Neuronal stem cell (in vitro differentiated cells): Measurements from ENCODE around the gene ACSM6.

Experiments
- DNase-seq: peaks from one replicate; pipeline ENCODE4 v3.0.0-alpha.2; 2013; ENCODE audit warnings: low spot score
- H2AFZ ChIP-seq: one replicate; pipeline ENCODE4 v1.6.1; 2013; ENCODE audit warnings: mild to moderate bottlenecking, low read length, inconsistent platforms
- H2AK5ac ChIP-seq: 2 replicates; pipeline ENCODE4 v1.6.1; 2013; ENCODE audit warnings: low read depth, mild to moderate bottlenecking, inconsistent platforms, low read length, moderate library complexity, mixed read lengths
- H2BK120ac ChIP-seq: 2 replicates; pipeline ENCODE4 v1.6.1; 2013; ENCODE audit warnings: low read depth, mild to moderate bottlenecking, inconsistent platforms, low read length, moderate library complexity, mixed read lengths
- H2BK12ac ChIP-seq: one replicate; pipeline ENCODE4 v1.6.1; 2013; ENCODE audit warnings: low read length, inconsistent platforms
- H2BK15ac ChIP-seq: 2 replicates; pipeline ENCODE4 v1.6.1; 2013; ENCODE audit warnings: mild to moderate bottlenecking, low read length, inconsistent platforms, mixed read lengths
- H2BK5ac ChIP-seq: one replicate; pipeline ENCODE4 v1.6.1; 2013; ENCODE audit warnings: inconsistent platforms, mild to moderate bottlenecking, low read length, moderate library complexity
- H3K14ac ChIP-seq: one replicate; pipeline ENCODE4 v1.6.1; 2013; ENCODE audit warnings: low read length, inconsistent platforms
- H3K18ac ChIP-seq: 2 replicates; pipeline ENCODE4 v1.6.1; 2013; ENCODE audit warnings: low read length, inconsistent platforms
- H3K23ac ChIP-seq: 2 replicates; pipeline ENCODE4 v1.6.1; 2013; ENCODE audit warnings: low read depth, mild to moderate bottlenecking, mixed read lengths, low read length, inconsistent platforms; ENCODE audit not compliant: poor library complexity
- H3K27ac ChIP-seq: replicated peaks from 3 replicates; pipeline ENCODE4 v1.5.1; 2013; ENCODE audit warnings: low read length, inconsistent platforms
- H3K27me3 ChIP-seq, 3 experiments: 2 replicates each; pipeline ENCODE4 v1.6.1; 2013; ENCODE audit warnings: low read length in 3 of 3, mild to moderate bottlenecking in 2 of 3, inconsistent platforms in 1 of 3, low read depth in 1 of 3, mixed read lengths in 1 of 3, moderate library complexity in 1 of 3; ENCODE audit not compliant: control insufficient read depth in 3 of 3, insufficient read depth in 3 of 3
- H3K36me3 ChIP-seq, 2 donors: replicated peaks in 1 of 2; 2 replicates each; pipeline ENCODE4 v1.6.1; 2013; ENCODE audit warnings: low read length in 2 of 2; ENCODE audit not compliant: control insufficient read depth in 2 of 2, insufficient read depth in 2 of 2
- H3K4ac ChIP-seq: 2 replicates; pipeline ENCODE4 v1.6.1; 2013; ENCODE audit warnings: inconsistent platforms, mild to moderate bottlenecking, low read length, moderate library complexity
- H3K4me1 ChIP-seq, 2 donors: 1 replicate in 1 of 2; 2 replicates in 1 of 2; pipeline ENCODE4 v1.6.1; 2013; ENCODE audit warnings: low read length in 2 of 2, low read depth in 1 of 2; ENCODE audit not compliant: control insufficient read depth in 2 of 2, insufficient read depth in 1 of 2
- H3K4me2 ChIP-seq: one replicate; pipeline ENCODE4 v1.6.1; 2013; ENCODE audit warnings: mild to moderate bottlenecking, low read length, inconsistent platforms; ENCODE audit not compliant: insufficient read depth, poor library complexity, severe bottlenecking
- H3K4me3 ChIP-seq, 2 donors: 2 replicates each; pipeline ENCODE4 v1.5.1; 2013; ENCODE audit warnings: low read length in 2 of 2, mild to moderate bottlenecking in 2 of 2, inconsistent platforms in 1 of 2, moderate library complexity in 1 of 2
- H3K79me1 ChIP-seq: one replicate; pipeline ENCODE4 v1.6.1; 2013; ENCODE audit warnings: low read depth, mild to moderate bottlenecking, inconsistent platforms, low read length, moderate library complexity
- H3K9ac ChIP-seq: one replicate; pipeline ENCODE4 v1.6.1; 2013; ENCODE audit warnings: mild to moderate bottlenecking, low read depth, low read length, inconsistent platforms; ENCODE audit not compliant: poor library complexity
- H3K9me3 ChIP-seq, 2 donors: replicated peaks in 1 of 2; 2 replicates each; pipeline versions ENCODE3 to v1.6.1; 2013; ENCODE audit warnings: low read length in 2 of 2, mild to moderate bottlenecking in 2 of 2, inconsistent platforms in 1 of 2, low read depth in 1 of 2, mixed read lengths in 1 of 2, moderate library complexity in 1 of 2; ENCODE audit not compliant: control insufficient read depth in 2 of 2, insufficient read depth in 1 of 2
- H4K8ac ChIP-seq: one replicate; pipeline ENCODE4 v1.6.1; 2013; ENCODE audit warnings: low read depth, mild to moderate bottlenecking, inconsistent platforms, low read length, moderate library complexity
- H4K91ac ChIP-seq: one replicate; pipeline ENCODE4 v1.6.1; 2013; ENCODE audit warnings: low read length, low read depth, mild to moderate bottlenecking, inconsistent platforms; ENCODE audit not compliant: poor library complexity
- WGBS, 2 donors: extraction: QIAGEN DNeasy Blood & Tissue Kit; methylation state at CpG; one replicate each; pipeline ENCODE4 v1.1.7; 2013; ENCODE audit warnings: missing lambda C conversion rate in 2 of 2, mixed read lengths in 1 of 2; ENCODE audit not compliant: insufficient read length in 2 of 2, insufficient replicate concordance in 1 of 2; ENCODE audit errors: extremely low coverage in 2 of 2; 5-methylcytosine and 5-hydroxymethylcytosine counted together

ACSM6 gene

GRCh38 chr10:95171336-95171735 lies 22.7 kb upstream of the ACSM6 start:
- Histone ChIP-seq H2BK5ac (no peak overlapping the region), H3K14ac (no peak overlapping the region), H2AK5ac (no peak overlapping the region), H3K4ac (no peak overlapping the region), H2BK12ac (no peak overlapping the region), H3K9me3 (no peaks in the 10 kb centered on the region), H3K27ac (no peak overlapping the region), H3K18ac (no peak overlapping the region), H3K4me3 (no peak overlapping the region), H3K36me3 (no peaks in the 10 kb centered on the region), H2BK15ac (no peak overlapping the region), H3K79me1 (peaks cover 2% of the 10 kb centered on the region), H3K9ac (no peak overlapping the region), H3K4me1 (no peaks in the 10 kb centered on the region), H3K4me2 (no peak overlapping the region), H3K23ac (no peak overlapping the region), H3K27me3 (no peaks in the 10 kb centered on the region), H4K91ac (no peak overlapping the region), H4K8ac (no peak overlapping the region), H2BK120ac (no peak overlapping the region), H2AFZ (no peak overlapping the region)
- no peak for DNase-seq
- WGBS, 2 donors: no CpG with 5 or more reads among the region's 3 CpGs

DNA sequence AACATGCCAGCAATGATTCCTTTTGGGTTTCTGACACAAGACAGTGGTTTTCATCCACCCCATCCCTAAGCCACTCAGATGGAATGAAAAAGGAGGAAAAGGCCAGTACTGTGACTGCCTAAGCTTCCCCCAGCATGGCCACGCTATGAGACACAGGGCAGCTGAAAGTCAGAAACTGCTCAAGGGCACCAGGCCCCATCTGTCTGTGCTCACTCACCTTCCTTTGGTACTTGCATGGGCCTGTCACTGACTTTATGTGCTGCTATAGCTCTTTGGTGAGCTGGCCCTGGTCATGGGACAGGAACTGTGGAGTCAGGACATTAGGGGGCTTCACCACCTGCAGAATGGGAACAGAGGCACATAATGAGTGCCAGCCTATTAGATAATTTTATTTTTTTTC lies 21.2 kb upstream of the ACSM6 start:
- no peak overlapping the region for H3K4me2 ChIP-seq
- H3K4me1 ChIP-seq: no peaks in the 10 kb centered on the region
- no CpG with 5 or more reads among the region's 1 CpG for WGBS, 2 donors
- H3K18ac ChIP-seq: no peak overlapping the region
- no peak overlapping the region for H2AK5ac ChIP-seq
- no peaks in the 10 kb centered on the region for H3K36me3 ChIP-seq
- no peak overlapping the region for H2AFZ ChIP-seq
- H3K23ac ChIP-seq: no peak overlapping the region
- H3K27me3 ChIP-seq: no peaks in the 10 kb centered on the region
- no peak overlapping the region for H2BK12ac ChIP-seq
- no peak overlapping the region for H2BK5ac ChIP-seq
- peak overlapping the region; percentile 30 for H3K9ac ChIP-seq
- H4K91ac ChIP-seq: no peak overlapping the region
- no peaks in the 10 kb centered on the region for H3K9me3 ChIP-seq
- H3K27ac ChIP-seq: no peak overlapping the region
- no peak overlapping the region for H3K4me3 ChIP-seq
- no peak for DNase-seq
- H4K8ac ChIP-seq: no peak overlapping the region
- no peak overlapping the region for H3K14ac ChIP-seq
- peaks cover 2% of the 10 kb centered on the region for H3K79me1 ChIP-seq
- H2BK120ac ChIP-seq: no peak overlapping the region
- peak overlapping the region; percentile 64 for H2BK15ac ChIP-seq
- H3K4ac ChIP-seq: no peak overlapping the region

DNA sequence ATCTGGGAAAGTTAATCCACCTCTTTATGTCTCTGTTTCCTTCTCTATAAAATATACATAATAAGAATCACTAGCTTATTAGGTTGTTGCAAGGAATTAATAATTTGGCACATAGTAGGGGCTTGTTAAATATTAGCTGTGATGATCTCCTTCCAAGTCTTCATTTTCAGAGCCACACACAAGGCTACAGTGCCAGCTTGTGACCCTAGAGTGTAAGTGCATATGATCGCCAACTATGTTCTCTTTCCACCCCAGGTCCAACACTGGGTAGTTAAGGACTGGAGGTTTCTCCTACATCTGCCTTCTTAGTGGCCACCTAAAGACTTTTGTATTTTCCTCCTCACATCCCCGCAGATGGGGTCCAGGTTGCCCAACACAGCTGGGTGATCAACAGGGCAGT lies 17.9 kb upstream of the ACSM6 start:
- Histone ChIP-seq H2BK15ac (no peak overlapping the region), H3K9ac (no peak overlapping the region), H2BK120ac (no peak overlapping the region), H2AFZ (no peak overlapping the region), H3K27ac (no peak overlapping the region), H2AK5ac (no peak overlapping the region), H3K9me3 (no peaks in the 10 kb centered on the region), H3K14ac (no peak overlapping the region), H4K8ac (no peak overlapping the region), H2BK12ac (no peak overlapping the region), H3K23ac (no peak overlapping the region), H3K18ac (no peak overlapping the region), H3K27me3 (peaks cover 0 to 3% (median 0%) of the 10 kb centered on the region in 3 experiments), H3K4me3 (no peak overlapping the region), H3K4me1 (no peaks in the 10 kb centered on the region), H3K4me2 (no peak overlapping the region), H3K36me3 (no peaks in the 10 kb centered on the region), H2BK5ac (no peak overlapping the region), H4K91ac (no peak overlapping the region), H3K79me1 (peaks cover 2% of the 10 kb centered on the region), H3K4ac (no peak overlapping the region)
- WGBS, 2 donors: no CpG with 5 or more reads among the region's 2 CpGs
- DNase-seq: no peak

DNA sequence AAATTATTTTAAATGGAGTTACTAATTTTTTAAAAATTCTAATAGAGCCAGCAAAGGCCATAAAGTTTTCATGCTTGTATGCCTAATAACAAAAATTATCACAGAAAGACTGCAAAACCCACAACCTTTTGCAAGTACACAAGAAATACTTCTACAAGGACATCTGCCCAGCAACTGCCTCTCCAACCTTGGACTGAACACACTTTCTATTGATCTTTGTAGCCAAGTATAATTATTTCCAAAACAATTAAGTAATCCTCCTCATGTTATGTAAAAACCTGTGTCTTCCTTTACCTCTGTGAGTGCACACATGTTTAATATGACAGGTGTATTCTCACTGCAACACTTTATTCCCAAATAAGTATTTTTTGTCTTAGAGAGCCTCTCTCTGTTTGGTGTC lies 16.6 kb upstream of the ACSM6 start:
- Histone ChIP-seq H3K4ac (no peak overlapping the region), H2AK5ac (no peak overlapping the region), H3K4me2 (no peak overlapping the region), H3K4me1 (no peaks in the 10 kb centered on the region), H2BK15ac (no peak overlapping the region), H3K9ac (no peak overlapping the region), H3K36me3 (no peaks in the 10 kb centered on the region), H2BK120ac (no peak overlapping the region), H3K14ac (no peak overlapping the region), H3K27ac (no peak overlapping the region), H3K79me1 (peaks cover 2% of the 10 kb centered on the region), H4K91ac (no peak overlapping the region), H2BK5ac (no peak overlapping the region), H3K18ac (no peak overlapping the region), H2AFZ (no peak overlapping the region), H3K9me3 (no peaks in the 10 kb centered on the region), H4K8ac (no peak overlapping the region), H2BK12ac (no peak overlapping the region), H3K27me3 (peaks cover 0 to 13% (median 0%) of the 10 kb centered on the region in 3 experiments), H3K4me3 (no peak overlapping the region), H3K23ac (no peak overlapping the region)
- DNase-seq: no peak
